Activated CD8-positive, alpha-beta memory T cell treated with anti-CD3 and anti-CD28 coated beads, Interleukin-2, amount 50 U/mL, for 1 hour (primary cell): Measurements from ENCODE around the gene ST3GAL4.

Experiments used
- DNase-seq: peaks from one replicate; pipeline ENCODE4 v3.0.0-alpha.2; 2020; ENCODE audit errors: extremely low read depth

ST3GAL4 gene

DNA sequence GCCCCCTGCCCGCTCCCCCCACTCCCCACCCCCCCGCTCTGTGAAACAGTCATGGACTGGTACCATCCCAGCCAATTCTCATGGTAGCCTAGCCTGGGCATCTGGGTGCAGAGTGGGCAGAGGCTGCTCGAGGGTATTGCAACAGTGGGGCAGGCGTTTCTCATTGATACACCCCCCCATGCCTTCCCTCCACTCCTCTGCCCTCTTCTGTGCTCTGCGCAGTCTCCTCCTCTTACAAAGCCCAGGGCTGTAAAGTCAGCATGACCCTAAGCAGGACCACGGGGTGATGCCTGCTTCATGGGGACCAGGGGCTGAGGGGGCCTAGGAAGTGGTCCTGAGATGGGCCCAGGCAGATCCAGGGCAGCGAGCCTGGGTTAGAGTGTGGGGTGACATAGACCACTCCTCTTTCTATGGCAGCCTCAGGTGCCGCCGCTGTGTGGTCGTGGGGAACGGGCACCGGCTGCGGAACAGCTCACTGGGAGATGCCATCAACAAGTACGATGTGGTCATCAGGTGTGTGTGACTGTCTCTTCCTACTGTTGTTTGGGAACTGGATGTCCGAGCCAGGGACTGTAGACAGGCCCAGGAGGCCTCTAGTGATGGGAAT lies 52.3 kb downstream of the ST3GAL4 start:
- DNase-seq, result no peak

GRCh38 chr11:126408496-126408895 lies 53.0 kb downstream of the ST3GAL4 start:
- DNase-seq, result no peak

- no peak for DNase-seq
Measured at GRCh38 chr11:126408901-126409619, 53.6 kb downstream of the ST3GAL4 start.

DNA sequence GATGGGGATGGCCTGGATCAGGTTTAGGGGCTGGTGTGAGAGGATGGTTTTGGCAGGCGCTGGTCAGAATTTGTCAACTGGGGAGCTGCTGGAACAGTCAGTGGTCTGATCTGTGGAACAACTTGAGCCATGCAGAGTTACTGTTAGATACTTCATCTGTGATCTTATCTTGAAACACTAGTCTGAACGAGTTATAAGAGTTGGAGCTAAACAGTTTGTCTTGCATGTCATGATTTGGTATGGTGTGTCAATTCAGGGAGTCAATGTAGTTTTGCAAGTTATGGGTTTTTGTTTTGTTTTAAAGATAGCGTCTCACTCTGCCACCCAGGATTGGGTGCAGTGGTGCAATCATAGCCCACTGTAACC lies 54.1 kb downstream of the ST3GAL4 start:
- no peak for DNase-seq

- no peak for DNase-seq
Measured at GRCh38 chr11:126410649-126411048, 55.2 kb downstream of the ST3GAL4 start.

GRCh38 chr11:126411971-126412381 lies 56.5 kb downstream of the ST3GAL4 start:
- DNase-seq, result no peak

DNA sequence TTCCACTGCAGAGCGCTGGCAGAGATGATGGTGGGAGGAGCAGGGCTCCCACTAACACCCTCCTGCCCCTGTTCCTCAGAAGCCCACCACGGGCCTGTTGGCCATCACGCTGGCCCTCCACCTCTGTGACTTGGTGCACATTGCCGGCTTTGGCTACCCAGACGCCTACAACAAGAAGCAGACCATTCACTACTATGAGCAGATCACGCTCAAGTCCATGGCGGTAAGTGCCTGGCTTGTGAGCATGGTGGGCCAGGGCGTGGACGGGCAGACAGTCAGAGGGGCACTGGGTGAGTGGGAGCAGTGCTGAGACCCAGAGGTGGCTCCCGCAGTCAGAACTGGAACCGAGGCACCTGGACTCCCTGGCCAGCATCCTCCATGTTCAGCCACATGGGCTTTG lies 57.9 kb downstream of the ST3GAL4 start:
- DNase-seq, result no peak

DNA sequence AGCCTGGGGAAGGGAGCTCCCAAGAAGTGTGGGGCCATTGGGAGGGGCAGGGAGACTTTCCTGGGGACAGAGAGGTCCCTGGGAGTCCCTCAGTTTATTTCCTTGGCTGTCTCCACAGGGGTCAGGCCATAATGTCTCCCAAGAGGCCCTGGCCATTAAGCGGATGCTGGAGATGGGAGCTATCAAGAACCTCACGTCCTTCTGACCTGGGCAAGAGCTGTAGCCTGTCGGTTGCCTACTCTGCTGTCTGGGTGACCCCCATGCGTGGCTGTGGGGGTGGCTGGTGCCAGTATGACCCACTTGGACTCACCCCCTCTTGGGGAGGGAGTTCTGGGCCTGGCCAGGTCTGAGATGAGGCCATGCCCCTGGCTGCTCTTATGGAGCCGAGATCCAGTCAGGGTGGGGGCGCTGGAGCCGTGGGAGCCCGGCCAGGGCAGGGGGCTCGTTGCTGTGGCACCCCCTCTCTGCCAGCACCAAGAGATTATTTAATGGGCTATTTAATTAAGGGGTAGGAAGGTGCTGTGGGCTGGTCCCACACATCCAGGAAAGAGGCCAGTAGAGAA lies 58.4 kb downstream of the ST3GAL4 start:
- DNase-seq, result no peak

DNA sequence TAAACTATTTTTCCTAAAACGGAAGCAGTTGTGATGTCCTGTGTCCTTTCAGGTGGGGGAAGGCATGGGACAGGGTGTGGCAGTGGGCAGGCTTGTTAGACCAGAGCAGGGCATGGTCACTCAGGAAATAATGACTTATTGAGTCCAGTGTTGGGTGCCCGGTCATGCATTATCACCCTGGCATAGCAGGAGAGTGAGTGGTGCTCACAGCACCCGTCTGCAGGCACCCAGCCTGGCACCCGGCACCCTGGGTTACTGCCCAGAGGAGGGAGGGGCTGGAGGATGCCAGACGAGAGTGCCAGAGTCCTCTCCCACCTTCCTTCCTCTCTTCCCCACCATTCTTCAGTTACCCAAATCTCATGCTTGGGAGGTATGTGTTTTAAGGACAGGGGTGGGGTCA lies 59.1 kb downstream of the ST3GAL4 start:
- DNase-seq, result no peak

- DNase-seq, result no peak
Measured at GRCh38 chr11:126415128-126415527, 59.6 kb downstream of the ST3GAL4 start.

- no peak for DNase-seq
Measured at GRCh38 chr11:126415669-126416420, 60.4 kb downstream of the ST3GAL4 start.

- peak; percentile 24 for DNase-seq
Measured at GRCh38 chr11:126416542-126417090, 61.1 kb downstream of the ST3GAL4 start.

GRCh38 chr11:126417091-126417862 lies 61.8 kb downstream of the ST3GAL4 start:
- no peak for DNase-seq

- DNase-seq, result no peak
Measured at GRCh38 chr11:126418887-126419286, 63.4 kb downstream of the ST3GAL4 start.

- DNase-seq, result no peak
Measured at GRCh38 chr11:126419801-126420697, 64.6 kb downstream of the ST3GAL4 start.

DNA sequence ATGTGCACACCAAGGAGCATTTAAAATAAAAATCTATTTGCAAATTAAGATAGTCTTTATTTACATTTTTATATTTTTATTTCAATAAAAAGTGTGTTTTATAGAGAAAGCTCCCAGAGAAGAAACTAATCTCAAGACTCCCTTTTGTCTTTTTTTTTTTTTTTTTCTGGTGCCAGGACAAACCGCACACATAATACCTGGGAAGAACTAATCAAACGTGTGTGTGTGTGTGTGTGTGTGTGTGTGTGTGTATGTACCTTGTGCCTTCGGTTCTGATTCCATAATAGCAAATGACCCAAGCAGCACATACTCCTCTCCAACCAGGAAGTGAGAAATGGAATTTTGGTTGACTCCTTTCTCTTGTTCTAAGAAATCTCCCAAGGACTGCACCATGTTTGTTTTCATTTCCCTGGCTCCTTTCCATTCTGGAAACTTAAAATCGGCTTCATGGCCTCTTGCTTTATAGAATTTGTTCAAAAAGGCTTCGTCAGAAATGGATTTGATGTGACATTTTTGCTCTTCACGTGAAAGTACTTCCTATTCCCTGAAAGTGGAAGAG lies 65.3 kb downstream of the ST3GAL4 start:
- DNase-seq, result no peak

GRCh38 chr11:126421271-126421671 lies 65.8 kb downstream of the ST3GAL4 start:
- DNase-seq, result no peak

DNA sequence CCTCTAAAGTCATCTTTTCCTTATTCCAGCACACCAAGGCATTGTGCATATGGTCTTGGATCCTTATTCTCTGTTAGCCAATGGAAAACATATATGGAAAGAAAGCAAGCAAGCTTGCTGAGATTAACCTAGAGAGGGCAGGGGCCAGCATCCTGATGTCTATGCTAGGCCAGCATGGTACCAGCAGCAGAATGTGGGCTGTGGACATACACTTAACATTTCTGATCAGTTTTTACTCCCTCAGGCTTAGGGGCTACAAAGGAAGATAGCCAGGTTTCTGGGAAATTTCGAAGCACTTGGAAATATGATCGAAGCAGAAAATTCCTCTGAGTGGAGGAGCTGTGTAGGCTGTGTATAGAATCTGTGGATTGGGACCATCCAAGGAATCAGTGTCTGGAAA lies 67.0 kb downstream of the ST3GAL4 start:
- DNase-seq, result no peak

DNA sequence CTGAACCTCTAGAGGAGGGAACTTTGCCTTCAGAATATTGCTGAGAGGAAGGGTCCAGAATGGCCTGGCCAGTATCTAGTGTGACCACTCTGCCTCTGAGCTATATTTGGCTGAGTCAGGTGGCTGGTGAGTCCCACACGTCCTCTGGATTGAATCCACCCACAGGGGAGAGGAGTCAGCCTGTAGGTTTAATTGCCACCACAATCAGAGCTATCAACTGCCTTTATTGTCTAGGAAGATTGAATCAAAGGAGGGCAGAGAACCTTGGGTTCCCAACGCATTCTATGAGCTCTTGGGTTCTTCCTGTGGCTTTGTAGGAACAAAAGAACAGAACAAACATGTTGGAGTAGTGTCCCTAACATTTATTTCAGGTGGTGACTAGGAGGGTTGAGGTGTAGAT lies 67.7 kb downstream of the ST3GAL4 start:
- DNase-seq, result no peak

GRCh38 chr11:126423743-126424142 lies 68.3 kb downstream of the ST3GAL4 start:
- DNase-seq, result no peak
